Measurements from ENCODE around the gene SLFNL1. TPM values are rescaled to one million over a fixed set of nuclear protein-coding genes. Genes with fewer than 3 reads are reported as not detected.

Gene SLFNL1
- total RNA-seq, 2 experiments from 2014 or later = 0.08 to 0.17 TPM

- Histone ChIP-seq H3K9me3 (ENCODE audit: control insufficient read depth in 1 of 2, insufficient read depth in 1 of 2, low read length in 2 of 2) (peaks cover 0 to 5% of the 10 kb centered on the region in 2 experiments), H3K36me3 (ENCODE audit: insufficient read depth, low read length) (peaks cover 3% of the 10 kb centered on the region), H3K4me3 (ENCODE audit: low read length) (peak within 1 kb of the TSS; percentile 82), H3K27ac (ENCODE audit: low read depth in 1 of 2, low read length in 2 of 2) (peak within 1 kb of the TSS; percentile 81 to 89), H3K27me3 (ENCODE audit: control insufficient read depth in 1 of 2, insufficient read depth in 2 of 2, low read length in 2 of 2) (no peaks in the 10 kb centered on the region), H3K4me1 (ENCODE audit: insufficient read depth, low read length) (peaks cover 25% of the 10 kb centered on the region)
- Mint-ChIP-seq H3K4me1 (ENCODE audit: low read depth) (peaks cover 14% of the 10 kb centered on the region), H3K36me3 (ENCODE audit: low read depth) (peaks cover 19% of the 10 kb centered on the region), H3K9me3 (no peaks in the 10 kb centered on the region), H3K4me3 (peak within 1 kb of the TSS; percentile 90), H3K27me3 (no peaks in the 10 kb centered on the region), H3K27ac (peak within 1 kb of the TSS; percentile 89)
- peak; percentile 12 for TF ChIP-seq CTCF (IDR thresholded peaks at IDR 0.05)
- CTCF ChIA-PET = interaction anchor here (0.6 to 1.4 kb wide), 2 partner anchors 24 to 633 kb away, joined by 4 read pairs; no protein-coding TSS in a partner anchor
- intact Hi-C loops (cut with DNase I, micrococcal nuclease) = loop anchor here (1.0 to 10.0 kb wide), 4 partner anchors 24 to 385 kb away; partner anchors contain the start of genes CITED4 (in 1 of the 2), FOXO6 (in 1 of the 2) and NFYC (in 1 of the 2)
- DNase-seq = peak; percentile 92 to 98 (median 96)
- POLR2A ChIA-PET = interaction anchor here (0.7 to 2.5 kb wide), 12 partner anchors 17 to 920 kb away, joined by 3 to 48 read pairs (median 4); partner anchors contain the start of genes CITED4, FOXO6, NFYC and ZMPSTE24
- ATAC-seq (ENCODE audit: poor library complexity) = peak; percentile 86
These were observed 42.1 kb downstream of the SLFNL1 start, which contains the start of gene CTPS1 for GRCh38 chr1:40979241-40980067. CTPS1 (plus strand) TSS chr1:40979696; CDS start chr1:40983291, 3,595 bp downstream.

- intact Hi-C loops (cut with DNase I, micrococcal nuclease) = loop anchor here in 1 of 2 experiments (1.0 kb wide), 1 partner anchor 24 kb away; no protein-coding TSS in a partner anchor
- ChIA-PET POLR2A (interaction anchor here (0.7 to 2.5 kb wide), 4 partner anchors 18 to 182 kb away, joined by 3 to 48 read pairs (median 23); partner anchors contain the start of gene CITED4), CTCF (interaction anchor here (0.6 to 1.4 kb wide), 2 partner anchors 25 to 633 kb away, joined by 4 read pairs; no protein-coding TSS in a partner anchor)
- peaks cover 0 to 5% of the 10 kb centered on the region in 2 experiments for H3K9me3 ChIP-seq (ENCODE audit: control insufficient read depth in 1 of 2, insufficient read depth in 1 of 2, low read length in 2 of 2)
- Mint-ChIP-seq H3K4me3 (peak overlapping the region; percentile 83), H3K36me3 (ENCODE audit: low read depth) (peaks cover 13% of the 10 kb centered on the region), H3K4me1 (ENCODE audit: low read depth) (peaks cover 14% of the 10 kb centered on the region), H3K9me3 (no peaks in the 10 kb centered on the region), H3K27ac (peak overlapping the region; percentile 75), H3K27me3 (no peaks in the 10 kb centered on the region)
- no peaks in the 10 kb centered on the region for H3K27me3 ChIP-seq (ENCODE audit: control insufficient read depth in 1 of 2, insufficient read depth in 2 of 2, low read length in 2 of 2)
- peak overlapping the region; percentile 82 for H3K4me3 ChIP-seq (ENCODE audit: low read length)
- peak overlapping the region; percentile 81 to 89 for H3K27ac ChIP-seq (ENCODE audit: low read depth in 1 of 2, low read length in 2 of 2)
- no peak for TF ChIP-seq CTCF (IDR thresholded peaks at IDR 0.05)
- peaks cover 25% of the 10 kb centered on the region for H3K4me1 ChIP-seq (ENCODE audit: insufficient read depth, low read length)
- no peak for DNase-seq
- ATAC-seq (ENCODE audit: poor library complexity) = no peak
- no peaks in the 10 kb centered on the region for H3K36me3 ChIP-seq (ENCODE audit: insufficient read depth, low read length)
These were observed 42.7 kb downstream of the SLFNL1 start for GRCh38 chr1:40978886-40979240.

GRCh38 chr1:40977716-40978115, 43.8 kb downstream of the SLFNL1 start:
- ChIA-PET POLR2A (interaction anchor here (0.7 kb wide), 1 partner anchor 115 kb away, joined by 4 read pairs; the partner anchor contains the start of gene CITED4), CTCF (interaction anchor here (0.9 to 1.6 kb wide), 2 partner anchors 25 to 29 kb away, joined by 3 to 4 read pairs; no protein-coding TSS in a partner anchor)
- DNase-seq (no peak), ATAC-seq (ENCODE audit: poor library complexity) (no peak)
- Mint-ChIP-seq H3K36me3 (ENCODE audit: low read depth) (peaks cover 6% of the 10 kb centered on the region), H3K27me3 (no peaks in the 10 kb centered on the region), H3K4me3 (peak overlapping the region; percentile 52), H3K9me3 (no peaks in the 10 kb centered on the region), H3K27ac (no peak overlapping the region), H3K4me1 (ENCODE audit: low read depth) (peaks cover 14% of the 10 kb centered on the region)
- Histone ChIP-seq H3K36me3 (ENCODE audit: insufficient read depth, low read length) (no peaks in the 10 kb centered on the region), H3K27me3 (ENCODE audit: control insufficient read depth in 1 of 2, insufficient read depth in 2 of 2, low read length in 2 of 2) (no peaks in the 10 kb centered on the region), H3K4me1 (ENCODE audit: insufficient read depth, low read length) (peaks cover 25% of the 10 kb centered on the region), H3K9me3 (ENCODE audit: control insufficient read depth in 1 of 2, insufficient read depth in 1 of 2, low read length in 2 of 2) (peaks cover 0 to 5% of the 10 kb centered on the region in 2 experiments), H3K4me3 (ENCODE audit: low read length) (no peak overlapping the region), H3K27ac (ENCODE audit: low read depth in 1 of 2, low read length in 2 of 2) (no peak overlapping the region)
- intact Hi-C loops (cut with DNase I, micrococcal nuclease) = no loop called here
- no peak for TF ChIP-seq CTCF (IDR thresholded peaks at IDR 0.05)
